Subcutaneous adipose tissue (tissue), 4 donors: ENCODE data around the gene PLEKHA5. TPM values are rescaled to one million over a fixed set of nuclear protein-coding genes. Genes with fewer than 3 reads are reported as not detected.

Source experiments
- total RNA-seq, 4 donors: library from RNA; depleted of rRNA; stranded (reverse); fragments of >200 nt; gene quantifications; one replicate each; pipeline ENCODE4 v1.1.0, GENCODE V29; 2016
- TF ChIP-seq, protein P1 (sequence below): fragments of 450-650 bp; IDR thresholded peaks from one replicate; pipeline ENCODE4 v1.5.1; 2016; ENCODE audit warnings: low read depth, mild to moderate bottlenecking, control low read depth, antibody characterized with exemption, moderate library complexity

The PLEKHA5 gene, protein sequence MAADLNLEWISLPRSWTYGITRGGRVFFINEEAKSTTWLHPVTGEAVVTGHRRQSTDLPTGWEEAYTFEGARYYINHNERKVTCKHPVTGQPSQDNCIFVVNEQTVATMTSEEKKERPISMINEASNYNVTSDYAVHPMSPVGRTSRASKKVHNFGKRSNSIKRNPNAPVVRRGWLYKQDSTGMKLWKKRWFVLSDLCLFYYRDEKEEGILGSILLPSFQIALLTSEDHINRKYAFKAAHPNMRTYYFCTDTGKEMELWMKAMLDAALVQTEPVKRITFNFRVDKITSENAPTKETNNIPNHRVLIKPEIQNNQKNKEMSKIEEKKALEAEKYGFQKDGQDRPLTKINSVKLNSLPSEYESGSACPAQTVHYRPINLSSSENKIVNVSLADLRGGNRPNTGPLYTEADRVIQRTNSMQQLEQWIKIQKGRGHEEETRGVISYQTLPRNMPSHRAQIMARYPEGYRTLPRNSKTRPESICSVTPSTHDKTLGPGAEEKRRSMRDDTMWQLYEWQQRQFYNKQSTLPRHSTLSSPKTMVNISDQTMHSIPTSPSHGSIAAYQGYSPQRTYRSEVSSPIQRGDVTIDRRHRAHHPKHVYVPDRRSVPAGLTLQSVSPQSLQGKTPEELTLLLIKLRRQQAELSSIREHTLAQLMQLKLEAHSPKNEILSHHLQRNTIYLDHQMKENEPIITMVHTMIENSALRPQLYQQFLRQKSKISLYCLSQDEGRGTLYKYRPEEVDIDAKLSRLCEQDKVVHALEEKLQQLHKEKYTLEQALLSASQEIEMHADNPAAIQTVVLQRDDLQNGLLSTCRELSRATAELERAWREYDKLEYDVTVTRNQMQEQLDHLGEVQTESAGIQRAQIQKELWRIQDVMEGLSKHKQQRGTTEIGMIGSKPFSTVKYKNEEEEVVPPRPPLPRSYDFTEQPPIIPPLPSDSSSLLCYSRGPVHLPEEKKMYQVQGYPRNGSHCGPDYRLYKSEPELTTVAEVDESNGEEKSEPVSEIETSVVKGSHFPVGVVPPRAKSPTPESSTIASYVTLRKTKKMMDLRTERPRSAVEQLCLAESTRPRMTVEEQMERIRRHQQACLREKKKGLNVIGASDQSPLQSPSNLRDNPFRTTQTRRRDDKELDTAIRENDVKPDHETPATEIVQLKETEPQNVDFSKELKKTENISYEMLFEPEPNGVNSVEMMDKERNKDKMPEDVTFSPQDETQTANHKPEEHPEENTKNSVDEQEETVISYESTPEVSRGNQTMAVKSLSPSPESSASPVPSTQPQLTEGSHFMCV
- total RNA-seq, result 10 to 100 TPM; 22.3 to 26.3 (median 24.1) TPM

DNA sequence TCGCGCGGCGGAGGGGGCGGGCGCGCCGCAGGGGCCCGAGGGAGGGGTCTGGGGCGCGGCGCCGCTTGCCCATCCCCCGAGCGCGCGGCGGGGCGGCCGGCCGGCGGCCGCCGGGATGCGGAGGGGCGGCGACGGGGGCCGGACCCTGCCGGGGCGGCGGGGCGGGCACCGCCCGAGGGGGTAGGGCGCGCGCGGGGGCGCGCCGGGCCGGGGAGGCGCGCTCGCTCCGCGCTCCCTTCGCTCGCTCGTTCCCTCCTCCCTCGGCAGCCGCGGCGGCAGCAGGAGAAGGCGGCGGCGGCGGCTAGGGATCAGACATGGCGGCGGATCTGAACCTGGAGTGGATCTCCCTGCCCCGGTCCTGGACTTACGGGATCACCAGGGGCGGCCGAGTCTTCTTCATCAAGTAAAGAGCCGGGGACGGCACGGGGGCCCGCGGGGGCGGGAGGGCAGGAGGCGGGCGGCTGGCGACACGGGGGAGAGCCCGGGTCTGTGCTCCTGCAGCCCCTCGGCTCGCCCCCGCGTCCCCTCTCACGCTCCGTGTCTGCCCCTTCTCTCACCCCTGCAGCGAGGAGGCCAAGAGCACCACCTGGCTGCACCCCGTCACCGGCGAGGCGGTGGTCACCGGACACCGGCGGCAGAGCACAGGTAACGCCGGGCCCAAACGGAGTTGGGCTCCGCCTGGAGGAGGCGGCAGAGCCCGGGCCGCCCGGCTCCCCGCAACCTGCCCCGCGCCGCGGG lies at the start of gene PLEKHA5:
Gene PLEKHA5, plus strand, starts transcription at position 248 of the 738 bp plus-strand sequence. Its CDS starts 67 bp downstream, at position 315.
- TF ChIP-seq, protein P1, sequence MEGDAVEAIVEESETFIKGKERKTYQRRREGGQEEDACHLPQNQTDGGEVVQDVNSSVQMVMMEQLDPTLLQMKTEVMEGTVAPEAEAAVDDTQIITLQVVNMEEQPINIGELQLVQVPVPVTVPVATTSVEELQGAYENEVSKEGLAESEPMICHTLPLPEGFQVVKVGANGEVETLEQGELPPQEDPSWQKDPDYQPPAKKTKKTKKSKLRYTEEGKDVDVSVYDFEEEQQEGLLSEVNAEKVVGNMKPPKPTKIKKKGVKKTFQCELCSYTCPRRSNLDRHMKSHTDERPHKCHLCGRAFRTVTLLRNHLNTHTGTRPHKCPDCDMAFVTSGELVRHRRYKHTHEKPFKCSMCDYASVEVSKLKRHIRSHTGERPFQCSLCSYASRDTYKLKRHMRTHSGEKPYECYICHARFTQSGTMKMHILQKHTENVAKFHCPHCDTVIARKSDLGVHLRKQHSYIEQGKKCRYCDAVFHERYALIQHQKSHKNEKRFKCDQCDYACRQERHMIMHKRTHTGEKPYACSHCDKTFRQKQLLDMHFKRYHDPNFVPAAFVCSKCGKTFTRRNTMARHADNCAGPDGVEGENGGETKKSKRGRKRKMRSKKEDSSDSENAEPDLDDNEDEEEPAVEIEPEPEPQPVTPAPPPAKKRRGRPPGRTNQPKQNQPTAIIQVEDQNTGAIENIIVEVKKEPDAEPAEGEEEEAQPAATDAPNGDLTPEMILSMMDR, result no peak

DNA sequence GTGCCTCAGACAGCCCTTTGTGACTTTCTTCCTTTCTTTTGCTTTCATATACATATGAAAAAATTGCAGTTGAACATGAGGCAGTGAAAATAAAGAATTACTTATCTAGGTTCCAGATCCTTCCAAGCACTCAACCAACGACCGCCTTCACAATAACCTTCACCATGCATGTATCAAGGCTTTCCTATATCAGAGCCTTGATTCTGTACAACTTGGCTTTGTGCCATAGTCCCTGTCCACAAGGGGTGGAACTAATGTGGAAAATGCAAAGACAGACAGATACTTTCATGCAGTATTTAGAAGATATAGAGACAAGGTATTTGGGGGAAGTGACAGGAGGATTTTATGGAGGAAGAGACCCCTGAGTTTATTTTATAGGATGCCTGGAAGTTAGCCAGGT lies 48.6 kb upstream of the PLEKHA5 start:
- TF ChIP-seq, protein P1, result no peak

DNA sequence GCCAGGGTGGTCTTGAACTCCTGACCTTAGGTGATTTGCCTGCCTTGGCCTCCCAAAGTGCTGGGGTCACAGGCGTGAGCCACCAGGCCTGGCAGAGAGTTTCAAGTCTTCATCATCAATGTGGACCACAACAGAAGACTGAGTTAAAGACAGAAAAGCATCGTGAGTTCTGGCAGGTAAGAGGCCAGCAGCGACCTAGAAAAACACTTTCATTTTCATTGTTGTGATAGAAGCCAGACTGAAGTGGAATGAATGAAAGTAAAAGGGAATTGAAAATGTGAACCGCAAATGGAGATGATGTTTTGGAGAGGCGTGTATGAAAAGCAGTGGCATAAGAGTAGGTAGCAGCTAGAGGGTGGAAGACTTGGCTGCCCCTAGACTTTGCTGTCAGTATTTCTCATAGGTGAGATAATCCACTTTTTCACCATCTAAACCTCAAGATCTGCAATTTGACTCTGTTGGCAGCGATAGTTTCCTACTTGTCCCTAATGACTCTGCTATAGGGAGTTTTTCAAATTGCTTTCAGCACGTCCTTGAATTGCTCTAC lies 47.1 kb upstream of the PLEKHA5 start:
- TF ChIP-seq, protein P1, result no peak

DNA sequence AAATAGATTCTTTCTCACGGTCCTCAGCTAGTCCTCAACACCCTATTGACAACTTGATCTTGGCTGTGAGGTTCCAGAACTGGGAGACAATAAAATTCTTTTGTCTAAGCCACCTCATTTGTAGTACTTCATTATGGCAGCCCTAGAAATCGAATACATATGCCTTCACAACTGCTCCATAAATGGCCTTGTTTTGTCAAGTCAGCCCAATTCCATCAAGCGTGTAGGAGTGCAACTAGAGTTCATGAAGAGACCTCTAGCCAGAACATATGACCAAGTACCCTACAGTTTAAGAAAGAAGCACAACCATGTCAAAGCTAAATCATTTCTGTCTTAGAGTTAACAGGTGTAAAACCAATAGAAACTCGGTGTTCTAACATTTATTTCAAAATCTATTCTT lies 45.0 kb upstream of the PLEKHA5 start:
- TF ChIP-seq, protein P1, result no peak

DNA sequence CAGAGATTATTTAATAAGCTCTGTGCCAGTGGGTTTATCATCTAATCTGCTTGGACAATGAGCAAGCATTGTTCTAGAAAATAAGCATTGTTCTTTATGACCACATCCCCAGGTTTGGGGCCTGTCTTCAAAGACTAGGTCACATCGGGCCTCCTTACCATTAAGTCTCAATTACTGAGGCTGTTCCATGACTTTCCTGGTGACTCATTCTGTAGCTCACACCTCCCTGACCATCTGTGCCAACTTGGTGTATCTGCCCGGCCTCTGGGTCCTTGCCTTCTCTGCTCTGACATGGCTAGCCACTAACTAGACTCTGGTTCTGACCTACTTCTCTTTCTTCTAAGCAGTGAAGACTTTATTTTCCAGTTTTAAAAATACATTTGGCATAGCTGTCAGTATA lies 44.4 kb upstream of the PLEKHA5 start:
- TF ChIP-seq, protein P1, result no peak

DNA sequence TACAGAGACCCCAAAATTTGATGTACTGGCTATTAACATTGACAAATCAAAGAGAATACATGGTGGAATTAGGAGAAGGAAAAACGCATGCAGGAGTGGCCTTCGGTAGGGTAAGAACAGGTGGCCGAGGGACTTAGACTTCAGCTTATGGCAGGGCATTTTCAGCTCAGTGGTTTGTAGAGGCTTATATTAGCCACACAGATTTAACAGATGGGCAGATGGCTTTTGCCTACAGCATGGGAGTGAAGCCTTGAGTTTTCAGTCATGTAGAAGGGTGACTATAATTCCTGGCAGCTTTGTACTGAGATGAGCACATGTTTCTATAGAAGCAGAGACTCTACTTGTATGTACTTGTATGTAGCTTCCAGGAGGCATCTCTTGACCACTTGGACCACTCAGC lies 40.9 kb upstream of the PLEKHA5 start:
- TF ChIP-seq, protein P1, result no peak
